Keratinocyte (primary cell): ENCODE results near the gene KCNIP3. TPM values are rescaled to one million over a fixed set of nuclear protein-coding genes. Genes with fewer than 3 reads are reported as not detected.

Experiments used
- DNase-seq: peaks from one replicate; pipeline ENCODE4 v3.0.0-alpha.2; 2011; ENCODE audit warnings: low read depth, missing footprints, low spot score
- FAIRE-seq: peaks from 2 replicates; lab custom pipeline; 2011; peaks lifted over from hg19 to GRCh38; lab: Jason Lieb, UNC
- H2AFZ ChIP-seq: 2 replicates; pipeline ENCODE4 v1.6.0; 2012; ENCODE audit warnings: low read length, control low read depth, inconsistent platforms; ENCODE audit not compliant: control insufficient read depth
- H3K27ac ChIP-seq: 2 replicates; pipeline ENCODE4 v1.5.1; 2011; ENCODE audit warnings: low read length; ENCODE audit not compliant: control insufficient read depth, insufficient read depth
- H3K27me3 ChIP-seq: 3 replicates; pipeline ENCODE4 v1.6.0; 2011; ENCODE audit warnings: low read length; ENCODE audit not compliant: control insufficient read depth, insufficient read depth; ENCODE audit errors: extremely low read depth
- H3K36me3 ChIP-seq, 2 experiments: 2 replicates in 1 of 2; 3 replicates in 1 of 2; pipeline ENCODE4 v1.5.1; 2011; ENCODE audit warnings: low read length in 2 of 2, mild to moderate bottlenecking in 1 of 2; ENCODE audit not compliant: control insufficient read depth in 2 of 2, insufficient read depth in 2 of 2; ENCODE audit errors: extremely low read depth in 1 of 2
- H3K4me1 ChIP-seq: 3 replicates; pipeline ENCODE4 v1.5.1; 2011; ENCODE audit warnings: low read length; ENCODE audit not compliant: control insufficient read depth, insufficient read depth; ENCODE audit errors: extremely low read depth
- H3K4me2 ChIP-seq: 3 replicates; pipeline ENCODE4 v1.6.0; 2011; ENCODE audit warnings: low read depth, low read length; ENCODE audit not compliant: control insufficient read depth, insufficient read depth; ENCODE audit errors: extremely low read depth
- H3K4me3 ChIP-seq, 3 experiments: fragments of 200-600 bp in 1 of 3; sonication (generic) in 1 of 3; 2 replicates in 2 of 3; 3 replicates in 1 of 3; pipeline ENCODE4 v1.5.1; 2011 to 2016; ENCODE audit warnings: low read length in 3 of 3, mild to moderate bottlenecking in 3 of 3, control low read depth in 2 of 3, inconsistent platforms in 1 of 3, low read depth in 1 of 3, mixed read lengths in 1 of 3, mixed run types in 1 of 3, moderate library complexity in 1 of 3; ENCODE audit not compliant: control insufficient read depth in 2 of 3, insufficient read depth in 2 of 3; ENCODE audit errors: extremely low read depth in 1 of 3
- H3K79me2 ChIP-seq: 2 replicates; pipeline ENCODE4 v1.6.0; 2012; ENCODE audit warnings: low read length; ENCODE audit not compliant: control insufficient read depth, insufficient read depth
- H3K9ac ChIP-seq: 3 replicates; pipeline ENCODE4 v1.6.0; 2011; ENCODE audit warnings: low read length; ENCODE audit not compliant: control insufficient read depth, insufficient read depth; ENCODE audit errors: extremely low read depth
- H3K9me1 ChIP-seq: 3 replicates; pipeline ENCODE4 v1.6.0; 2011; ENCODE audit warnings: low read length; ENCODE audit not compliant: control insufficient read depth, insufficient read depth; ENCODE audit errors: extremely low read depth
- H3K9me3 ChIP-seq: 2 replicates; pipeline ENCODE4 v1.5.1; 2012; ENCODE audit warnings: low read depth, low read length; ENCODE audit not compliant: control insufficient read depth
- H4K20me1 ChIP-seq: 3 replicates; pipeline ENCODE4 v1.6.0; 2011; ENCODE audit warnings: low read length; ENCODE audit not compliant: control insufficient read depth, insufficient read depth; ENCODE audit errors: extremely low read depth
- EZH2 ChIP-seq: IDR thresholded peaks from one replicate; pipeline ENCODE4 v1.6.1; 2012; ENCODE audit warnings: inconsistent platforms, mild to moderate bottlenecking, low read length, moderate library complexity
- dilution Hi-C: fragments of 300-500 bp; cut with MboI; formaldehyde crosslinking; loops from one replicate; pipeline ENCODE4 v1.7.0; 2020; ENCODE audit warnings: low sequenced_read_pairs; ENCODE audit not compliant: extremely low pct_ligation_motif_present
- polyA plus RNA-seq, 5 experiments: library from polyadenylated mRNA; depleted of rRNA in 3 of 5; stranded (reverse) in 3 of 5; stranded (forward) in 1 of 5; unstranded in 1 of 5; fragments of >200 nt; gene quantifications; 1 replicate in 1 of 5; 2 replicates in 3 of 5; 3 replicates in 1 of 5; pipeline versions ENCODE4 v1.2.1 to v1.2.3, GENCODE V29; 2011 to 2012; ENCODE audit warnings: missing spikeins in 2 of 5, low read depth in 1 of 5, low replicate concordance in 1 of 5
- TF ChIP-seq, protein P1 (sequence below), 3 experiments: IDR thresholded peaks in 1 of 3; conservative IDR thresholded peaks in 1 of 3; optimal IDR thresholded peaks in 1 of 3; 2 replicates in 2 of 3; 3 replicates in 1 of 3; pipeline versions ENCODE3 to v1.5.1; 2011; ENCODE audit warnings: low read length in 3 of 3, mild to moderate bottlenecking in 3 of 3, moderate library complexity in 2 of 3, control low read depth in 1 of 3, inconsistent platforms in 1 of 3; ENCODE audit not compliant: insufficient read depth in 2 of 3; ENCODE audit errors: extremely low read depth in 1 of 3

The KCNIP3 gene
- polyA plus RNA-seq, 1 donor (not counting 4 experiments of a cell fraction or from before 2014, with no cell fraction given), result 0.66 TPM

DNA sequence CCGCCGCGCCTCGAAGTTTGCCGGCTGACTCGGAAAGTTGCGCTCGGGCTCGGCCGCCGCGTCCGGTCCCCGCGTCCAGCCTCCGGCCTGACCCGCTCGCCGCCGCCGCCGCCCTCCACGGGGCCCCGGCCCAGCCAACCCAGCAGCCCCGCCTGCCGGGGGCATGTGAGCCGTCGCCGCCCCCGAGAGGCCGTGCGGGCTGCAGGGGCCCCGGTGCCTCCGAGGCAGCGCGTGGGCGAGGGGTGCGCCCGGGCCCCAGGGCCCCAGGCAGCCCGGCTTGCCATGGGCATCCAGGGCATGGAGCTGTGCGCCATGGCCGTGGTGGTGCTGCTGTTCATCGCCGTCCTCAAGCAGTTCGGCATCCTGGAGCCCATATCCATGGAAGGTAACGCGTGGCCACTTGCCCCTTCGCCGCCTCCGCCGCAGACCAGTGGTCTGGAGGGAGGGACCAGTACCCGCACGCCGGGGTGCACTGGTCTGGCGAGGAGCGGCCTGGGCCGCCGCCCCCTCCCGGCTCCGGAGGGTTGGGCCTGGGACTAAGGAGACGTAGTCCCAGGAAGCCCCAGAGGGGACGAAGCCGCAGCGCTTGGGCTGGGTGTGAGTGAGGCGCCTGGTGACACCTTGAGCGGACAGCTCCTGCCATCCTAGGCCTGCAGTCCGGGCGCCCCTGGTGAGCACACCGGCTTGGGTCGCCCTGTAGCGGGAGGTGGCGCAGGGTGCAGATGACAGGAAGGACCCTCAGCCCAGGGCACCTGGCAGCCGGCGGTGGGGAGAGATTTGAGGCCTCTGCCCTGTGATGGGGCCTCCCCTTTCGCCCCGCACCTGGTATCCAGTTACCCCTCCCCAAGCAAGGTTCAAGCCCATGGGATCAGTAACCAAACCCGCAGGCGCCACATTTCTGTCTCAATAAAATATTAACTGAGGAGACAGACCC lies 49.9 kb downstream of the KCNIP3 start:
- no peaks in the 10 kb centered on the region for H3K79me2 ChIP-seq
- H3K27me3 ChIP-seq, result peaks cover 34% of the 10 kb centered on the region
- dilution Hi-C loops, result no loop called here
- H3K4me3 ChIP-seq, result peak overlapping the region in 2 of 3 experiments; percentile 23 to 40
- FAIRE-seq (no peak), DNase-seq (no peak)
- H3K9me3 ChIP-seq, result no peaks in the 10 kb centered on the region
- no peak overlapping the region for H3K9ac ChIP-seq
- peak overlapping the region; percentile 19 for H2AFZ ChIP-seq
- H3K9me1 ChIP-seq, result no peaks in the 10 kb centered on the region
- TF ChIP-seq EZH2, result no peak
- TF ChIP-seq, protein P1, sequence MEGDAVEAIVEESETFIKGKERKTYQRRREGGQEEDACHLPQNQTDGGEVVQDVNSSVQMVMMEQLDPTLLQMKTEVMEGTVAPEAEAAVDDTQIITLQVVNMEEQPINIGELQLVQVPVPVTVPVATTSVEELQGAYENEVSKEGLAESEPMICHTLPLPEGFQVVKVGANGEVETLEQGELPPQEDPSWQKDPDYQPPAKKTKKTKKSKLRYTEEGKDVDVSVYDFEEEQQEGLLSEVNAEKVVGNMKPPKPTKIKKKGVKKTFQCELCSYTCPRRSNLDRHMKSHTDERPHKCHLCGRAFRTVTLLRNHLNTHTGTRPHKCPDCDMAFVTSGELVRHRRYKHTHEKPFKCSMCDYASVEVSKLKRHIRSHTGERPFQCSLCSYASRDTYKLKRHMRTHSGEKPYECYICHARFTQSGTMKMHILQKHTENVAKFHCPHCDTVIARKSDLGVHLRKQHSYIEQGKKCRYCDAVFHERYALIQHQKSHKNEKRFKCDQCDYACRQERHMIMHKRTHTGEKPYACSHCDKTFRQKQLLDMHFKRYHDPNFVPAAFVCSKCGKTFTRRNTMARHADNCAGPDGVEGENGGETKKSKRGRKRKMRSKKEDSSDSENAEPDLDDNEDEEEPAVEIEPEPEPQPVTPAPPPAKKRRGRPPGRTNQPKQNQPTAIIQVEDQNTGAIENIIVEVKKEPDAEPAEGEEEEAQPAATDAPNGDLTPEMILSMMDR (optimal IDR thresholded peaks at IDR 0.05 in 1 of 3, IDR thresholded peaks at IDR 0.05 in 1 of 3, conservative IDR thresholded peaks at IDR 0.05 in 1 of 3; ENCODE audit: extremely low read depth in 1 of 3, insufficient read depth in 2 of 3, low read length in 3 of 3), result peak in 1 of 3 experiments; percentile 5
- peak overlapping the region; percentile 56 for H3K4me2 ChIP-seq
- H3K27ac ChIP-seq, result no peak overlapping the region
- H3K4me1 ChIP-seq, result peaks cover 16% of the 10 kb centered on the region
- H3K36me3 ChIP-seq, result no peaks in the 10 kb centered on the region
- H4K20me1 ChIP-seq, result no peaks in the 10 kb centered on the region

DNA sequence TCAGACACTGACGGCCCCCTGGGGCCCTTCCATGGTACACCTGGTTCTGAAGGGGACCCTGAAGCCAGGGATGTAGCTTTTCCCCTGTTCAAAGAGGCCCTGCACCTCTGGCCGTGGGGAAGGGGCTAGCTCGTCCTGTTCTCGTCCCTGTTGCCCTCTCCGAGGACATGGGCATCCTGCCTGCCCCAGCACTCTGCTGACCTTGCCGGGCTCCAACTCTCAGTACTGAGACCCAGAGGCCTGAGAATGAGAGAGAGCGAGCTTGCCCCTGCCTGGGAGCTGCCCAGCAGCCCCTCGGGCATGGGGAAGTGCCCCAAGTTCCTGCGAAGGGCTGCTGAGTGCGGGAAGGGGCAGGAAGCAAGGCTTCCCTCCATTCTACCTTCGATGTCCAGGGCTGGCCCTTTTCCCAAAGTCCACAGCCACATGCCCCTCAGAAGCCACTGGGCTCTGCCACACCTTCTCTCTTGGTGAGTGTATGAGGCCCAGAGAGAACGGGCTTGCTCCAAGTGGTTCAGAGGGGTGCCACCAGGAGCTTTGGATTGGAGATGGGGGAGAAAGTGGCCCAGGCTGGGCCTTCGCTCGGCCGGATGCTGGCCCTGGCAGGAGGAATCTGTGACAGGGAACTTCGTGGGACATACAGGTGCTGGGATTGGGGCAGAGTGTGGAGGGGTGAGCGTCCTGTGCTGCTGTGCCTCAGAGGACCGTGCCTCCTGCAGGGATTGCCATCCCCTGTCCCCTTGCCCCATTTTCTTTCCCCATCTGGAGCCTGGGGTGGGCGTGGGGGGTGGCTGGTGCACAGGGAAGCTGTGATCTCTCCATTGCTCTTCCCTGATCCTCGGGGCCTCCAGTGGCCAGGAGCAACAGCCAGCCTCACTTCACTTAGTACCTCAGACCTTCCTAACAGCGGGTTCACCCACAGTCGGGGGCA lies 50.8 kb downstream of the KCNIP3 start:
- Histone ChIP-seq H3K4me3 (no peak overlapping the region), H3K27me3 (peaks cover 29% of the 10 kb centered on the region), H4K20me1 (no peaks in the 10 kb centered on the region), H3K9me3 (no peaks in the 10 kb centered on the region), H3K9me1 (no peaks in the 10 kb centered on the region), H3K79me2 (no peaks in the 10 kb centered on the region), H3K4me1 (peaks cover 16% of the 10 kb centered on the region), H2AFZ (no peak overlapping the region), H3K27ac (no peak overlapping the region), H3K4me2 (no peak overlapping the region), H3K36me3 (no peaks in the 10 kb centered on the region), H3K9ac (no peak overlapping the region)
- TF ChIP-seq, protein P1 (optimal IDR thresholded peaks at IDR 0.05 in 1 of 3, IDR thresholded peaks at IDR 0.05 in 1 of 3, conservative IDR thresholded peaks at IDR 0.05 in 1 of 3; ENCODE audit: extremely low read depth in 1 of 3, insufficient read depth in 2 of 3, low read length in 3 of 3), result no peak
- TF ChIP-seq EZH2, result no peak
- no peak for FAIRE-seq
- dilution Hi-C loops, result no loop called here
- DNase-seq, result no peak
